Testis (tissue), 2 donors: ENCODE measurements around the gene MRPL20.

ENCODE experiments used
- POLR2A ChIP-seq: fragments of 450-650 bp; IDR thresholded peaks from one replicate; pipeline ENCODE4 v1.6.1; 2017; ENCODE audit warnings: antibody characterized with exemption, mild to moderate bottlenecking, moderate library complexity
- TF ChIP-seq, protein P1 (sequence below), 3 experiments: fragments of 450-650 bp in 2 of 3; fragments of 200-600 bp in 1 of 3; sonication (generic) in 1 of 3; IDR thresholded peaks; one replicate each; pipeline ENCODE4 v1.5.1; 2016 to 2019; ENCODE audit warnings: antibody characterized with exemption in 3 of 3, mild to moderate bottlenecking in 2 of 3, moderate library complexity in 1 of 3

DNA sequence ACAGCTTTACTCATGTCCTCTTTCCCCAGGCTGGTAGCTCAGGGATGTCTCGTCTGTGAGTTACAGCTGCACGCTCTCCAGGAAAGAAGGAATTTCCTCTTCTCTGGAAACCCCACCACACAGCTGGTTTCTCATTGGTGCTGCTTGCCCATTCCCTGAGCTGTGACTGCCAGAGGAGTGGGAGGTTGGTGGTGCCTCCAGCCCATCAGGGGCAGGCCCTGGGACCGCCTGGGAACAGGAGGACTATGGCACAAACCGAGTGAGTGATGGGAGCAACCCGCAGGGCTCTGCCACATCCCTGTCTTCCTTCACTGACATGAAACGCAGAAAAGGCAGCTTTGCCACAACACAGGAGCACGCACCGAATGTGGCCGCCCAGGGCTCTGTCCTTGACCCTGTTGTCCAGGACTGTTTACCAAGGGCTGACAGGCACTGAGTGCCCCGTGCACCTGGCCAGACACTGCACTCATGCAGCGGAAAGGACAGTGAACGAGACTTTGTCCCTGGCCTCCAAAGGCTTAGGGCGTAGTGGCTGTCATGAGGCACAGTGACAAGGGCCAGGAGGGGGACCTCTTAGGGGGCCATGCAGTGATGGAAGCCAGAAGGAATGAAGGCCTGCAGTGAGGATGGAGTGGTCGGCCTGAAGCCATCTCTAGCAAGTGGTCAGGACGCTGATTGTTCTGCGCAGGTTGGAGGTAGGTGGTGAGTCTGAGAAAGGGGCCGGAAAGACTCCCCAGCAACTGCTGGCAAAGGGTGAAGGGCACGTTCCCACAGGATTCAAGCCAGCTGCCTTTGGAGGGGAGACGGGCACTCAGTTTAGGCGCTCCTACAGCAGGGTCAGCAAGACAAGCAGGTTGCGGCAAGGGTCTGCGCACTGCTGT lies 6.3 kb downstream of the MRPL20 start:
- TF ChIP-seq, protein P1, sequence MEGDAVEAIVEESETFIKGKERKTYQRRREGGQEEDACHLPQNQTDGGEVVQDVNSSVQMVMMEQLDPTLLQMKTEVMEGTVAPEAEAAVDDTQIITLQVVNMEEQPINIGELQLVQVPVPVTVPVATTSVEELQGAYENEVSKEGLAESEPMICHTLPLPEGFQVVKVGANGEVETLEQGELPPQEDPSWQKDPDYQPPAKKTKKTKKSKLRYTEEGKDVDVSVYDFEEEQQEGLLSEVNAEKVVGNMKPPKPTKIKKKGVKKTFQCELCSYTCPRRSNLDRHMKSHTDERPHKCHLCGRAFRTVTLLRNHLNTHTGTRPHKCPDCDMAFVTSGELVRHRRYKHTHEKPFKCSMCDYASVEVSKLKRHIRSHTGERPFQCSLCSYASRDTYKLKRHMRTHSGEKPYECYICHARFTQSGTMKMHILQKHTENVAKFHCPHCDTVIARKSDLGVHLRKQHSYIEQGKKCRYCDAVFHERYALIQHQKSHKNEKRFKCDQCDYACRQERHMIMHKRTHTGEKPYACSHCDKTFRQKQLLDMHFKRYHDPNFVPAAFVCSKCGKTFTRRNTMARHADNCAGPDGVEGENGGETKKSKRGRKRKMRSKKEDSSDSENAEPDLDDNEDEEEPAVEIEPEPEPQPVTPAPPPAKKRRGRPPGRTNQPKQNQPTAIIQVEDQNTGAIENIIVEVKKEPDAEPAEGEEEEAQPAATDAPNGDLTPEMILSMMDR (IDR thresholded peaks at IDR 0.05), result no peak
- TF ChIP-seq POLR2A, result no peak
